GM19324 (cell line): Measurements from ENCODE around the gene SAAL1.

Source experiments
- ATAC-seq: cut with Tn5 transposase; IDR thresholded peaks from one replicate; pipeline ENCODE4 v1.9.1; 2021; ENCODE audit warnings: mild to moderate bottlenecking, moderate library complexity; ENCODE audit not compliant: unreplicated experiment, low FRiP score

Gene SAAL1

DNA sequence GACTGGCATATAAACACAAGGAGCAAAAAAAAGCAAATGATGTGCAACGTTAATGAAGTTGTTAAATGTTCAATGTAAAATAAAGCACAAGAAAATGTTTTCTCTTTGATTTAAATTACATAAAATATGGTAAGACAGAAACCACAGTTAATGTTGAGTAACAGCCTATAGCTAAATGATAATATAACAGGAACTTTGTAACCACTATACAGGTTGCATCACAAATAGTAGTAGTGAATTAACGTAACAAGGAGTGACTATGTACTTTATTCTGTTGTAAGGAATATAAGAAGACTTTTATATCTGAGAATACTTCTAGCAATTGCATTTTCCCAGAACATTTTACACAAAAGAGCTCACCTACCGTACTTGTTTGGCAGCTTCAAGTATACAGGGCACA, 16.9 kb downstream of the SAAL1 start:
- ATAC-seq, result no peak

DNA sequence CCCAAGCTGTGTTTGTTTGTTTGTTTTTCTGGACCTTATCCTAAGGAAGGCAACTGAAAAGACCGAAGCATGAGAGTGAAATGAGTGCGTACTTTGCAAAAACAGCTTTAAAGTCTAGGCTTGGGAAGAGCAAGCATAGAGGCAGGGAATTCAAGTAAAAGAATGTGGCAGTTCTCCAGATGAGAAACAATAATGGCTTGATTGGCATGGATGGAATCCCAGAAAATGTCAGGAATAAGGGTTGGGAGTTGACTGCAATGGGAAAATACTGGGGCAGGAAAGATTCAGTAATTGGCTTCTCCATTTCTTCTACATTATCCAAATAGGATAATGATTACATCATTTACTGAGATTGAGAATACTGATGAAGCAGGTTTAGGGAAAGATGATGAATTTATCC, 17.5 kb downstream of the SAAL1 start:
- no peak for ATAC-seq

DNA sequence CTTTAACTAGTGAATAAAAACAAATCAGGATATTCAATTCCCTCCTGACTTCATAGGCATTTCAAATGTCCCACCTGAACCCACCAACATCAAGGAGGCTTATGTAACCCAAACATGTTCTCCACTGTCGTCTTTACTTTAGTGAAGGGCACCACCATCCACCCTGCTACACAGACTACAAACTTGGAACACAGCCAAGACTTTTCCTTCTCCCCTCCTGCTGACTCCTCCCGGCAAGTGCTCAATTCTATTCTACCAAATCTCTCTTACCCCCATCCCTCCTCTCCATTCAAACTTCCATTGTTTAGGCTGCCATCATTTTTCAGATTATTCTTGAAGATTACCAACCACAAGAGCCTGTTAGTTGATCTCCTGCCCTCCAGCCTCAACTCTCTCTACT, 24.3 kb downstream of the SAAL1 start:
- ATAC-seq, result no peak

DNA sequence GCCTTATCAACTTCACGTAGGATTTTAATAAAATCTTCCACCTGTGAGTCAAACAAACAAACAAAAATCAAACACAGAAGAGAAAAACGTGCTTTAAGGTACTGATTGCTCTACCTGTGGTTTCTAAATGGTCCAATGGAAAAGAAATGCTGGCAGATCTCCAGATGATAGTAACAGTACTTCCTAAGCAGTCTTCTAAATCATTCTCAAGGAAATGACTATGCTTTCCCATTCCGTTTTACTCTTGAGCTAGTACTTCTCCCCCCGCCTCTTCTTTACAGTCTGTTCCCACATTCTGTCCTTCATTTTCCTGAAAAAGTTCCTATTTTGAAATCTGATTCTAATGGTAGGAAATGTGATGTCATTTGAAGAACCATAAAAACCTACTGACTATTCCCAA, 25.4 kb downstream of the SAAL1 start:
- ATAC-seq, result no peak

DNA sequence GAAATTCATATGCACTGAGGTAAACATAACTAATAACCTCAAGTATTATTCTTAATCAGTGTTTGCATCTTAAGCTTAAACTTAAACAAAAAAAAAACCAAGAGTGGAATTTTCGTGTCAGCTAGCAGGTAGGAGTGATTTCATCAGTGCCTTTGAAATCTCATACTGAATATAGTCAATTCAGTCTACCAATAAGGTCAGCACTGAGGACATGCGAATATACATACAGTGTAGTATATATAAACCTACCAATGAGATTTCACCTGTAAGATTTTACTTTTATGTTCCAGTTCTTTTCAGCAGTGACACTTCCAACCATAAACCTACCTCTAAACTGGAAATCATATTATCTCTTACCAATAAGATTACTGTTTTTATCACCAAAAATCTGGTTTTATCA, 27.0 kb downstream of the SAAL1 start:
- ATAC-seq, result no peak

DNA sequence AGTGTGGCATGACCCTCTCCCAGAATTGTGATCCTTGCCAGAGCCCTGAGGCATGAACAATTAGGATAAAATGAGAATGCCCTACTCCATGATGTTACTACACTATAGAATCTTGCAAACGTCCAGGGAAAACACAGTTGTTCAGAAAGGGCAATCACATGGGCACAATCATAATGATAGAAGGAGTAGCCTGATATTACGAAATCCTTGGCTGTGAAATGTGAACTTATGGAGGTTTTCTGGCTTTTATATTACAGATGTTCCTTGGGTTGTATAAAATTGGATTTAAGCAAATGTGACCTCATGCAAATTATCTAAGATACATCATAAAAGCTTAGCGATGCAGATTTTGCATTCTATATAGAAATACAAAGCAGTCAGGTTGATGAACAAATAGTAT, 30.4 kb downstream of the SAAL1 start:
- ATAC-seq, result no peak

DNA sequence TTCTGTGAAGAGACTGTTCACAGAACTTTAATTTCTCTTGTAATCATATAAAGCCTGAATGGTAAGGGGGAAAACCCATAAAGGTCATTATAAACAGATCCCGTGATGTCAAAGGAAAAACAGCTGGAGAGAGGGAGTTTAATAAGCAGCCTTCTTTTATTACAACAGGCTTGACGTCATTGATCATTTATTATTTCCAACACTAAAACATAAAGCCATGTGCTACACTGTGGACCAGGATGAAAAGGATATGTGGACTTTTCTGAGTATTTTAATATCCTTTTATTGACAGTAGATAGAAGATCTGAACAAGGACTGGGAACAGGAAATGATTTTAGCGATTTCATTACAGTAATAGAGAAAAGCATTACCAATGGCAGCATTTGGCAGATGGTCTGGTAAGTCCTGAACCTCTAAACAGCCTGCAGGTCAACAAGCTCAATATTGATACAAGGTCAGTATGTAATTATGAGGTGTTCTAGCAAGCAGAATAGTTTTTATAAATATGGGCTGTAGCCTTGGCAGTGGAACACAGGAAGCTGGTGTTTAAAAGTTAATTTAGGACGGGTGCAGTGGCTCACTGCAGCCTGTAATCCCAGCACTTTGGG, 34.7 kb downstream of the SAAL1 start:
- no peak for ATAC-seq

DNA sequence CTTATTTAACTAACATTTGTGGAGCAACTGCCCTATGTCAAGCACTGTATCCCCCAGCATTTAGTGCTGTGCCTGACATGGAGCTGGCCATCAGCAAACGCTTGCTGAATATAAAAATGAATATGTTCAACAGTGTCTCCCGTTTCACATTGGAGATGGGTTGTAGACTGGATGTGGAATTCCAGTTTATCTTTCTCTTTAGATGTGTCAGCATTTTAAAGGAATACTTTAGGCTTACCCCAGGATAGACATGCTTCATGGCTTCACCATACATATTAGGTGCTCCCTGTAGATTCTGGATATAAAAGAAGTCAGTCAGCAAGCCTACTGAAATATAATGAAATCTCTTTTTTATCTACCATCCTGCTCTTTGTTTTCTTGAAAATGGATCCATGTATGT, 38.5 kb downstream of the SAAL1 start:
- no peak for ATAC-seq

DNA sequence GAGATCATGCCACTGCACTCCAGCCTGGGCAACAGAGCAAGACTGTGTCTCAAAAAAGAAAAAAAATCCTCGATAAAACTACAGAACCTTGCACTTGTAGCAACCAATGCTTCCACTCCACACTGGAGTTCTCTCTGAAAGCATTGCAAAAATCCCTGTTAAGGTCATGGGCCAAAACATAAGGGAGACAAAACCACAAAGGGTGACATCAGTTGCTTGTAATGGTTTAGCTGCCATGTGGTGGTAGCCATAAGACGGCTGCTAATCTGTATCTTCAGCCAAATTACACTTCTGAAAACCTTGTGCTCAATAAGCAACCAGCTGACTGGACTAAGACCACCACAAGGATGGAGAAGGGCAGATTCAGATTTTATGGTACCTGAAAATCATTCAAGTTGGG, 39.3 kb downstream of the SAAL1 start:
- no peak for ATAC-seq

DNA sequence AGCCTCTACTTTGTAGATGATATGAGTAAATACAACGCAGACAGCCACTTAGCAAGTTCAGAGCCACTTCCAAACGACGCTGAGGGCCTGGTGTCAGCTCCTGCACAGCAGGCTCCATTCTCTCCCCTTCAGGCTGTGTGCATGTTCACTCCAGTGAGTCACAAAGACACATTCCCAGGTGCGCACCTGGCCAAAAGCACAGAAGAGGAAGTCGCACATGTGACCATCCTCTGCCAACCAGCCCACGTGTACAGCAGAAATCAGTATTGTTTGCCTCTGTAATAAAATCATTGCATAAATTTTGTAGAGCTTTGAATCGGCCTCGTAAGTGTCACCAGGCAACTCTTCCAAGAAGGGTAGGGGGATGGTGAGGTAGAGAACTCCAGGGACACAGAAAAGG, 40.3 kb downstream of the SAAL1 start:
- no peak for ATAC-seq

DNA sequence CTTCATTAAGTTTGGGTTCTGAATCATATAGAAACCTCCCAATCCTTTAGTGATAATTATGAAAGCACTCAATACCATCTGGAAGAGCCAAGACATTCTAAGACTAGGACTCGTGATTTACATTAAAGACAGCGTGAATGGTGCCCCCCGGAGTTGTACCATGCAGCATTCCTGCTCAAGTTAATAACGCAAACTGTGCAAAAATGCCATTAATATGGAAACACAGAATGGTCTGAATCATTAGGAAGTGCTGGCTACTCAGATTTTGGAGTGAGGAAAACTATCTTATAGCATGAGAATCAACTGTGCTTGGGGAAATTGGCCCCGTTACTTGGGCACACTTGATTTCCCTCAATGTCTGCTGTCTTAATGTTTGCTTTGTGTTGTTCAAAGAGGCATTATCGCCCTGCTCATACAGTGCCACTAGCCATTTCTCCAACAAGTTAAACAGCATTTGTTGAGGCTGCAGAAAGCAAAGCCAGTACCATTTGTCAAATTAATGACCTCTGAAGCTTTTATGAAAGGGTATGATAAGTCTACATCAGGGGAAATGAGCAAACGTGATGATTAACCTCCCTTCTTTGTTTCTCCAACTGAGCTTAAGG, 41.3 kb downstream of the SAAL1 start:
- ATAC-seq, result no peak

DNA sequence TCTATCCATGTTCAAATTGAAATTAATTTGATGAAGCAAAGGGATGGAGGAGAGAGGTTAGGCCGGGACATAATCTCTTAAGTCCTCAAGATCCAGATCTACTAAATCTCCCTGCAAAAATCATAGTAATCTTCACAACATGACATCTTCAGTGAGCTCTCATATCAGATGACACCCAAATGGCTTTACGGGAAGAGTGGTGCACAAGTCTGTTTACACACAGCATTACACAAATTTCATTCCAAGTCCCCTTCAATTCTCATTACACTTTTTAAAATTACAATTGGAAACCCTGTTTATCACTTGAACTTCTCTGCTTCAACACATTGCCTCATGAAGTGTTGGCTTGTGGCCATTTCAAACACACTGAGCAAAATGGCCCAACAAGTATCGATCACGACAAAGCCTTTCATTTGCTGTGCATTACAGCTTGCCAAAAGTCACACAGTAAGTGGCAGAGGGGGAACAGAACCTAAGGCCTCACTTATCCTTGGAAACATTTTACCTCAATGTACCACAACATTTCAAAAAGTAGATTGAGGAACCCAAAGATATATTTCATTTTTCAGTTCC, 41.9 kb downstream of the SAAL1 start:
- ATAC-seq, result no peak

DNA sequence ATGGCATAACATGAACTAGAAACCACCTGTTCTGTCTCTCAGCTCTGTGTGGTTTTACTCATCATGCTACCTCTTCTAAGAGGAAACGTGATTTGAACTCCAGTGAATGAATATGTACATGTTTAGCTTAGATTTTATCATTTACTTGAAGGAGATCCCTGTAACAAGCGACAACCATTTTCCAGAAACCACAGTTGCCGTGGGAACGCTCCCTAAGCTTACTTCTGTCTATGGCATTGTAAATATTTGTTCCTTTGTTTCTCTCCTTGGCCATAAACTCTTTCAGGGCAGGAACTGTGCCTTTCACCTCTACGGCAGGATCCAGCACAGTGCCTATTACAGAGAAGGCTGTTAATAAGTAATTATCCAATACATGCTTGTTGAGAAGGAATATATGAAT, 42.8 kb downstream of the SAAL1 start:
- no peak for ATAC-seq

DNA sequence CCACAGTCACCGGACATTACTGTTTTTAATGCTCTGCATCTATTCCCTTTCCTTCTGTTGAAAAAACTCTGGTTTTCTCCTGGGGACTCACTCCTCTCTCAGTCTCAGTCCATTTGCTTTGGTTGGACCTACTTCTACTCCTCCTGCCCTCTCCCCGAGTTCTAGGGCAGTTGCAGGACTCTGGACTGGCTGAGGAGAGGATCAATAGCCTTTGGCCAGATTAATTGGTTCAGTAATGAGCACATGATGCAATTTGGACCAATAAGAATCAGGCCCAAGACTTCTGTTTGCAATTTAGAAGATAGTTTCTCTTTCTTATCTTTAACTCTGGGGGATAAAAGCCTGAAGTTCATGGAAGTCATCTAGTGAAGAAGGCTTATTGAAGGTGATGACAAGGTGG, 44.5 kb downstream of the SAAL1 start:
- ATAC-seq, result no peak

DNA sequence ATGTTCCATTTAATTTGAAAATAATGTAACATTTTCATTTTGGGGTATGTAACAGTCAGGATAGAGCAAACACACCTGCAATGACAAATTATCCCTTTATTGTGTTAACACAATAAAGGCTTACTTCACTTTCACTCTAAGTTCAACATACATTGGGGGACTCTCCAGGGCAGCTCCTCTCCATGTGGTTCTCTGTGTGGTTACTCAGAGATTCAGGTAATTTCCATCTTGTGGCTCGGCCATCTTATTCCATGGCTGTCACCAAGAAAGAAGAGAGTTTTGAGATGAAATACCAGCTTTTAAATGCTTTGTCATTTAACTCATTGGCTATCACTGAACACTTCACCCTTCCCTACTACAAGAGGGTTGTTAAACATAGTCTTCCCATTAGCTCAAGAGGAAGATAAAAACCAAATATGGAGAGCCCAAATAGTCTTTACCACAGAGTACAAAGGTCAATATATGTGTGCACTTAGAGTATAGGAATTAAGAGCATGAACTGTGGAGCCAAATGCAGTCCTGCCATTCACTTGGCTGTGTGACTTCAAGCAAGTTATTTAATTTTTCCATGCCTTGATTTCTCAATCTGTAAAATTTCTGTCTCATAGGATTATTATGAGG, 49.2 kb downstream of the SAAL1 start:
- no peak for ATAC-seq

DNA sequence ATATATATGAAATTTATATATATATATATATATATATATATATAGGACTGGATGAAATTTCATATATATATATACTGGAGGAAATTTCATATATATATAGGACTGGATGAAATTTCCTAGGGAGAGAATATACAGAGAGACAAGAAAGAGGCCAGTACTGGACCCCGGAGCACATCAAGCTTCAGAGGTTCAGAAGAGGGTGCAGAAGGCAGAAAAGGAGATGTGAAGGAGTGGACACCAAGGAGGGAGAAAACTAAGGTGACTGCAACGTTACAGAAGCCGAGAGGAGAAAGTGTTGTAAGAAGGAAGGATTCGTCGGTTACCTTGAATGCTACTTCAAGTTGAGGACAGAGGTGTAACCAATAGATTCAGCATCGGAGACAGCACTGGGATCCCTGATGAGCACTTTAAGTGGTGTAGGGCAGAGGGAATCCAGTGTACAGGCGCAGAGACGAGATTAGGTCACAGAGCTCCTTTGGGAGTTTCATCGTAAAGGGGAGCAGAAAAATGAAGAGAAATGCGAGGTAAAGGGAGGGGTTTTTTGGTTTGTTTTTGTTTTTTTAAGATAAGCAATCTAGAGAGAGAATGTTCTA, 51.3 kb downstream of the SAAL1 start:
- no peak for ATAC-seq

DNA sequence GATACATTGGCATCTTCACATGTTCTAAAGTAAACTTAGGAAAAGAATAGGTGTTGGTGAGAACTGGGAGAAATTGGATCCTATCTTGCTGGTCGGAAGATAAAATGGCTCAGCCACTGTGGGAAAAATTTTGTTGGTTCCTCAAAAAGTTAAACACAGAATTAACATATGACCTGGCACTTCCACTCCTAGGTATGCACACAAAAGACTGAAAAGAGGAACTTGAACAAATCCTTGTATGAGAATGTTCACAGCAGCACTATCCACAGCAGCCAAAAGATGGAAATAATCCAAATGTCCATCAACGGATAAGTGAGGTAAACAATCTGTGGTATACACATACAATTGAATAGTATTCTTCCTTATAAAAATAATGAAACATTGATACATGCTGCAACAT, 55.0 kb downstream of the SAAL1 start:
- ATAC-seq, result no peak

DNA sequence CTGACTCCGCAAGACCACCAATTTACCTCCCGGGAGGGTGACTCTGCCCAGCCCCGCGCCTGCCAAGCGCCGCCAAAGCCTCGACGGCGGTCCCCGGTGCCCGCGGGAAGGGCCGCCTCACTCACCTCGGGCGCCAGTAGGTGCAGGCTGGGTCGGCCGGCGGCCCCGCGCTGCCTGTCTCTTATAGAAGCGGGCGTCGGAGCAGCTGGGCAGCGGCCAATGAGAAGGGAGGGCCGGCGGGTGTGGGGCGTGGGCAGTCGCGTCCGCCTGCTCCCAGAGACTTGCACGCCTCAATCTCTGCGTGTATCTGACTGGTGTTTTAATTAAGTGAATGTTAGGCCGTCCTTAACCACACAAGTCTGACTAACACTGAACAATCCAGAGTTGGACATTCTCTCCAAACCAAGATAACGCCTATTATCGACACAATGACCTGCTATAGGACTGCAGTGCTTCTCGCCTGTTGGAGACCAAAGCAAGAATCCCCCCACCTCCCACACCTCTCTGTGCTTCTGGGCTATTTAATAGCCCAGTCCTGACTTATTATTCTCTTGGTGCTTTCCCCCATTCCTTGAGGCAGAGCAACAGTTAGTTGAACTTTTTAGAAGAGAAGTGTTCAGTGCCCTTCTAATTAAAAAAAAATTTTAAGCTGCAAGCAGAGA, 59.6 kb downstream of the SAAL1 start, which contains the start of gene TPH1:
TPH1 (minus strand) TSS at position 154 of the 662 bp plus-strand sequence. CDS start 5,507 bp downstream, outside the sequence.
- ATAC-seq, result no peak

DNA sequence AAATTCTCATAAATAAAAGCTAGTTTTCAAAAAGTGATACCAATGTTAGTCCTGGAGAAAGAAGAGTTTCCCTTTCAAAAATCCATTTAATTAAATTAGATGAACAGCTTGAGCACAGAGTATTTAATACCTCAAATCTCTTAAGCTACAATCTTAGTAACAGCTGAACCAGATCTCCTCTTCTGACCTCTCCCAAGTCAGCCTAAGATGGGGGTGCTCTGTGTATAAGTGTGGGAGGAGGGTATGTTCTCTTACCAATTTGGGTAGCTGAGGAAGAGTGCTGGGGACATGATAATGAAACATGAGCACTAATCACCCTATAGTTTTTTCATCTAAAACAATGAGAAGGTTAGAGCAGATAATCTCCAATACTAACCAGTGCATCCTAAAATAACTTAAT, 69.4 kb downstream of the SAAL1 start:
- ATAC-seq, result no peak
